ENCODE measurements around the gene IFITM2. TPM values are rescaled to one million over a fixed set of nuclear protein-coding genes. Genes with fewer than 3 reads are reported as not detected.

The IFITM2 gene
- polyA plus RNA-seq, 4 donors, result 157 to 239 (median 215) TPM

DNA sequence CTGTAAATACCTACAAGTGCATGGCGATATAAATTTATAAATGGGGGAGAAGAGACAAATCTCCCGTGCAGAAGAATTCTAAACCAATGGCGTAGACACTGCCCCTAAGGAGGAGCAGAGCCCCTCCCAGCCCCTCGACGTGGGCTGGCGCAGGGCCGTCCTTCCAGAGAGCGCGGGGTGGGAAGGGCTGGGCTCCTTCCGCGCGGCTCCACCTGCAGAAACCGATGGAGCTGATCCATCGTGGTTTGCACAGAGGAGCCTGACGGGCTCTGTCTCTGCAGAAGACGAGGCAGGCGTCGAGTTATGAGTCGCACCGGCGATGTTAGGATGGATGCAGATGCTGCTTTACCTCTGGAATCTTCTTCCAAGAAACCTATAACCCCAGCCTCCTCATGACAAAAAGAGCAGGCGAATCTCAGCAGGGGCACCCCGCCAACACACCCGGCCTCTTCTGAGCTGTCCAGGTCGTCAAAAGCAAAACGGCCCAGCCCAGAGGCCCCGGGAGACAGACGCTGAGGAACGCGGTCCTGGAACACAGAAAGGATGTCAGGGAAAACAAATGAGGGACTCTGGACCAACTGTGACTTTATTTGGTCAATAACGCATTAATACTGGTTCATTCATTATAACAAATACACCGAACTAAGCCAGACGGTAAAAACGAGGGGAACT lies 50.6 kb downstream of the IFITM2 start:
- DNase-seq (ENCODE audit: low read depth in 4 of 4, low spot score in 3 of 4), result no peak

Other genes with a start within 250 kb of the IFITM2 start
- not detected for gene SCGB1C1, start 114.7 kb upstream of the IFITM2 start, polyA plus RNA-seq (ENCODE audit: insufficient read length in 4 of 4)
- gene BET1L, start 100.4 kb upstream of the IFITM2 start, polyA plus RNA-seq (ENCODE audit: insufficient read length in 4 of 4), result 10 to 100 TPM; 38.7 to 46.1 (median 45.8) TPM
- gene RIC8A, start 100.1 kb upstream of the IFITM2 start, polyA plus RNA-seq (ENCODE audit: insufficient read length in 4 of 4), result 10 to 100 TPM; 68.7 to 87.3 (median 84.3) TPM
- 10 to 100 TPM; 22.6 to 38.2 (median 25.7) TPM for gene SIRT3, start 71.5 kb upstream of the IFITM2 start, polyA plus RNA-seq (ENCODE audit: insufficient read length in 4 of 4)
- 100 to 1,000 TPM; 103 to 148 (median 140) TPM for gene PSMD13, start 70.8 kb upstream of the IFITM2 start, polyA plus RNA-seq (ENCODE audit: insufficient read length in 4 of 4)
- under 1 TPM; 0.04 to 0.50 (median 0.22) TPM for gene NLRP6, start 29.4 kb upstream of the IFITM2 start, polyA plus RNA-seq (ENCODE audit: insufficient read length in 4 of 4)
- gene PGGHG, start 18.7 kb upstream of the IFITM2 start, polyA plus RNA-seq (ENCODE audit: insufficient read length in 4 of 4), result 10 to 100 TPM in 3 of 4 donors, 1 to 10 TPM in 1; 8.3 to 25.1 (median 16.7) TPM
- gene IFITM5, start 8.3 kb upstream of the IFITM2 start, polyA plus RNA-seq (ENCODE audit: insufficient read length in 4 of 4), result under 1 TPM in 3 of 4 donors, not detected in 1; 0.18 to 0.49 (median 0.35) TPM
- 10 to 100 TPM; 25.0 to 40.4 (median 35.2) TPM for gene IFITM1, start 6.2 kb downstream of the IFITM2 start, polyA plus RNA-seq (ENCODE audit: insufficient read length in 4 of 4)
- gene IFITM3, start 13.0 kb downstream of the IFITM2 start, polyA plus RNA-seq (ENCODE audit: insufficient read length in 4 of 4), result 100 to 1,000 TPM; 285 to 490 (median 450) TPM
- 10 to 100 TPM; 48.1 to 95.7 (median 66.5) TPM for gene B4GALNT4, start 61.7 kb downstream of the IFITM2 start, polyA plus RNA-seq (ENCODE audit: insufficient read length in 4 of 4)
- gene PKP3, start 86.4 kb downstream of the IFITM2 start, polyA plus RNA-seq (ENCODE audit: insufficient read length in 4 of 4), result 1 to 10 TPM in 3 of 4 donors, under 1 TPM in 1; 0.38 to 9.1 (median 4.9) TPM
- 10 to 100 TPM; 13.2 to 50.5 (median 35.5) TPM for gene SIGIRR, start 107.2 kb downstream of the IFITM2 start, polyA plus RNA-seq (ENCODE audit: insufficient read length in 4 of 4)
- gene ANO9, start 134.2 kb downstream of the IFITM2 start, polyA plus RNA-seq (ENCODE audit: insufficient read length in 4 of 4), result 10 to 100 TPM in 2 of 4 donors, 1 to 10 TPM in 1, under 1 TPM in 1; 0.72 to 14.7 (median 9.9) TPM
- 10 to 100 TPM; 22.9 to 46.4 (median 31.0) TPM for gene PTDSS2, start 142.5 kb downstream of the IFITM2 start, polyA plus RNA-seq (ENCODE audit: insufficient read length in 4 of 4)
- 100 to 1,000 TPM in 1 of 4 donors, 10 to 100 TPM in 3; 75.4 to 108 (median 87.4) TPM for gene RNH1, start 199.4 kb downstream of the IFITM2 start, polyA plus RNA-seq (ENCODE audit: insufficient read length in 4 of 4)
- gene HRAS, start 227.8 kb downstream of the IFITM2 start, polyA plus RNA-seq (ENCODE audit: insufficient read length in 4 of 4), result 10 to 100 TPM; 30.9 to 55.9 (median 41.2) TPM
- gene LRRC56, start 229.7 kb downstream of the IFITM2 start, polyA plus RNA-seq (ENCODE audit: insufficient read length in 4 of 4), result 1 to 10 TPM; 1.4 to 6.6 (median 3.2) TPM

Measured in left renal pelvis (tissue), 4 donors.